ENCODE results near the gene CFAP221.

GRCh38 chr2:119523383-119523951 lies 20.8 kb upstream of the CFAP221 start:
- no peak for TF ChIP-seq POLR2AphosphoS5 (IDR thresholded peaks at IDR 0.05)
- no peak for TF ChIP-seq POLR2A (IDR thresholded peaks at IDR 0.05)
- TF ChIP-seq CTCF (IDR thresholded peaks at IDR 0.05) = no peak
- no peak for TF ChIP-seq EP300 (IDR thresholded peaks at IDR 0.05)

Data from sigmoid colon (tissue), 4 donors.